GM19035 (cell line): ENCODE measurements around the gene SMURF2.
"Not testable (repeated sequence)": the region's sequence is repeated elsewhere in the genome, so short reads cannot be mapped to it uniquely, and the experiment has no call there.

Experiments
- ATAC-seq: cut with Tn5 transposase; IDR thresholded peaks from one replicate; pipeline ENCODE4 v1.9.1; 2021; ENCODE audit not compliant: unreplicated experiment

Gene SMURF2

DNA sequence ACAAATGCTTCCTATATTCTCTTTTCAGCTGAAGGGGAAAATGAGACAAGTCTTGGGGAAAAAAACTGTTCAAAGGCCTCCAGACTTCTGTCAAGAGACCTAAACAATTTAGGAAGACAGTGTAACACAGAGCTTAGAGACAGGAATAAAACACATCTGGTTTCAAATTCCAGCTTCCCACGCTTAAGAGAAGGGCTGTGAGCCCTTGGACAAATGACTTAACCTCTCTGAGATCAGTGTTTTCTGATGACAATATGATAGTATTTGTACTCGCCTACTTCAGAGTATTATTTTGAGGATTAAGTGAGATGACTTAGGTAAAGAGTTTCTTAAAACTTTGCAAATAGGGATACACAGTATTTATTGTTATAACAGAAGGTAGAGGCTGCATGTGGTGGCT is 29.5 kb downstream of the SMURF2 start:
- no peak for ATAC-seq

DNA sequence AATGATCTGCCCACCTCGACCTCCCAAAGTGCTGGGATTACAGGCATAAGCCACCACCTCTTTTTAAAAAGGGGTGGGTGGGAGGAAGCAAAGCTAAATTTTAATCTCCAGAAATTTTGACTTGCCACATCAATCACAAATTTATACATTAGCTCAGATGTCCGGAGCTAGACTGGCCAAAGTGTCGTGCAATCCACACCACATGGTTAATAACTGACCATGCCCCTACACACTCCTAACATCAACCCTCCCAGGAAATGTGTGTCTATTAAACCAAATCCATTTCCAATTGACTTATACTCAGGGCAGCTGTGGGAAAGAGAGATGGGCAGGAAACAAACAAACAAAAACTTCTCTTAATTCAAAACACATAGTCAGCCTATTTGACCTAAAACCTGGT is 29.9 kb downstream of the SMURF2 start:
- ATAC-seq, result no peak

DNA sequence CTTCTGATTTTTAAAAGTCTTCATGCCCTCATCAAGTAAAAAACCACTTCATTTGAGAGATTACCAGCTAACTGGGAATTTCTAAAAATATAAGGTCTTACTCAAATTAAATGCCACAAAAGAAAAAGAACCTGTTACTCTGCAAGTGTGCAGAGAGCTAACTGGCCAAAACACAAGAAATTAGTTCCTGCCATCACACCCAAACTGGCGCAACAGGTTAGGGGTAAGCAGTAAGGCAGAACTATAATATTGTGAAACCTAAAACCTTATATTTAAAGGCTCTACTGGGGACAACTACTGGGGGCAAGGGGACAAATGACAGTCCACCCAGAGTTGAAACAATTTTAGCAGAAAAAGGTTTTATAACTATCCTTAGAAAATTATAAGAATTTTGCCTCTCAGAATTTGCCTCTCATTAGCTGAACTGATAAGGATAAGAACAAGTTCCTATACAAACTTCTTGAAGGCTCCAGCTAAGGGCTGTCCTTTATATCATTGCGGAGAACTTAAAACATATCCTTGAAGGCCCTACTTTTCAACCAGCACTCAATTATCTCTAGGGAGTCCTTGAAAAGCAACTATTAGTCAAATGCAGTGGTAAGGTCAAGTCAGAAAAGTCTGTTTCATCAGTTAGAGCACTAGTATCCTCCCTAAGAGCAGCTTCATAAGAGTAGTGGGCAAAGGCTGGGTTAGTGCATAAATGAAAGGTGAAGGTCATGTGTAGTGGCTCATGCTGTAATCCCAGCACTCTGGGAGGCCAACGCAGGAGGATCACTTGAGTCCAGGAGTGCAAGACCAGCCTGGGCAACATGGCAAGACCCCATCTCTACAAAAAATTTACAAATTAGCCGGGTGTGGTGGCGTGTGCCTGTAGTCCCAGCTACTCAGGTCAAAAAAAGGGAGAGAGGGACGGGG is 31.5 kb downstream of the SMURF2 start:
- no peak for ATAC-seq

DNA sequence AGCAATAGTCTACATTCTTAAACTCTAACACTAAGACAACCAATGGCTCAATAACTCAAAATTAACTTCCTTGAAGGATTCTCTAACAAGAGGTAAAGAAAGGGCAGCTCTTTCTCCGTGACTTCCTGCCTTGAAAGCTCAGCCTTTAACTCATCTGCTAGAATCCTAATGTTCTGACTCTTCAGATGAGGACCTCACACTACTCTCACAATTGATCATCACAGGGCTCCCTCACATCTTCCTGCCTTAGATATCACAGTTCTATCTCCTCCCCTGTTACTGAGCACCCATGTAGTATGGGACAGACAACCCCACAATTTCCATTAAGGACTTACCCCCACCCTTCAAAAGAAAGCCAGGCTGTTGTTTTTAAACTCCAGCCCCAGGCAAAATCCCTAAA is 33.5 kb downstream of the SMURF2 start:
- ATAC-seq, result no peak

DNA sequence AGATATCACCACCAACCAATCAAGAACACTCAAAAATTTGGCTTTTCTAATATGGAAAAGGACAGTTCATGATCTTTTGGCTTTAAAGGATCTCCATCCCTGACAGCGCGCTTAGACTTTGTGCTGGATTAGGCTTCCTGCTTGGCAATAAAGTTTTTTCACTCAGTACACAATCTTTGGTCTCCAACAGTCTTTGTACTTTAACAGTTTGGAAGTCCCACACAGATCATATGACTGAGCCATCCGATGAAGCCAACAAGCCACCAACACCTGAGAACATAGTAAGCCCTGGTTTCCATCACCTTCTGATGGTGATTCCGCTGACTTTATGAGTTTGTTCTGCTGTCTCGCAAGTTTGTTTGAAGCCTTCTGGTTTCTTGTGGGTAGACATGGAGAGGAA is 34.3 kb downstream of the SMURF2 start:
- ATAC-seq, result no peak

DNA sequence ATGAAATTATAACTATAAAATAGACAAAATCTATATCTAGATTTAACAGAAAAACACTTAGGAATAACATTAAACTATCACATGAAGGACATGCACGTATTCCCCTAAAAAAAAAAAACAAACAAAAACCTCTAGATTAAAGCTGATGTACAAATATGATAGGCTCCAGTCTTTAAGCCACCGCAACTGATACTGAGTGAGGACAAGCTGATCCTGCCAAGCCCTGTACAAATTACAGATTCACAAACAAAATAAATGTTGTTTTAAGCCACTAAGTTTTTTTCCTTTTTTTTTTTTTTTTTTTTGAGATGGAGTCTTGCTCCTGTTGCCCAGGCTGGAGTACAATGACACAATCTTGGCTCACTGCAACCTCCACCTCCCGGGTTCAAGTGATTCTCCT is 35.3 kb downstream of the SMURF2 start:
- no peak for ATAC-seq

DNA sequence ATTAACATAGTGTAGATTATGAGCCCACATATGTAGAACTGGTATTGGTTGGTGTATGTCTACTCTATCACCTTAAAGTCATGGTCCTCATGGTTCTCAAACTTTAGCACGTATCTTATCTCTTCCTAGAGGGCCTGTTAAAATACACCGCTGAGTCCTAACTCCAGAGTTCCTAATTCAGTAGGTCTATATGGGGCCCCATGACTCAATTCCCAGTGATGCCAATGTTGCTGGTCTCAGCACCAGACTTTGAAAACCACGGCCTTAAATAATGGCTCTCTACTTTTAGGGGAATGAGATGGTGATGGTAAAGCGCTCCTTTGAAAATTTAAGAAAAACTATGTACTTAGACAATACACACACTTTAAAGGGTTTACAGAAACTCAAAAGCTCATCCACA is 36.6 kb downstream of the SMURF2 start:
- ATAC-seq, result no peak

DNA sequence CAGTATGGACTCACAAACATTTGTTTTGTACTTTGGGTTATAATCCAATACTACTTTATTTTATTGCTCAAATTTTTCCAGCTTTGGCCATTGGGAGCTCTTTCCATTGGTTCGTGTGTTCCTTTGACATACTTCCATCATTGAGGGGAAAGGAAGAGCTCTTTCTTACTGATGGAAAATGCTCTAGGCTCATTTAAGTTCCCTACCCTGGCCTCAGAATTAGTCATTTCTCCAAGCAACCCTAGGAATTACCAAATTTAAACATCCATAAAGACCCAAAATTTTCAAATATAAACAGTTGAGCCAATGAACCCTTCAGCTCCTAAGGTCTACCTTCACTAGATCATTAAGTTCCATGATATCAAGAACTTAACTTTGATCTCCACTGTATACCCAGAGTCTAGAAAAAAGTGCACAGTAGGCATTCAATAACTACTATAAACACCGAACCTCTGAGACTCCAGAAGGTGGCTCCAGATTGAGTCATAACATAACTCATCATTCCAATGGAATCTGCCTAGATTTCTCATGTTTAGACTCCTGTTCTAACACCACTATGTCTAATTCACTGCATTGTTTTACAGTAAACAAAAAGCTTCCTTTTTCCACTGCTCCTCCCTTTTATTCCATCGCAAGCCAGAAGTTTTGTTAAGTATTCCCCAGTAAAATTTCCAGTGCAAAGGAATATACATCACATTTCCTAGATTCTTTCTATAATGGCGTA is 39.0 kb downstream of the SMURF2 start:
- ATAC-seq, result no peak

DNA sequence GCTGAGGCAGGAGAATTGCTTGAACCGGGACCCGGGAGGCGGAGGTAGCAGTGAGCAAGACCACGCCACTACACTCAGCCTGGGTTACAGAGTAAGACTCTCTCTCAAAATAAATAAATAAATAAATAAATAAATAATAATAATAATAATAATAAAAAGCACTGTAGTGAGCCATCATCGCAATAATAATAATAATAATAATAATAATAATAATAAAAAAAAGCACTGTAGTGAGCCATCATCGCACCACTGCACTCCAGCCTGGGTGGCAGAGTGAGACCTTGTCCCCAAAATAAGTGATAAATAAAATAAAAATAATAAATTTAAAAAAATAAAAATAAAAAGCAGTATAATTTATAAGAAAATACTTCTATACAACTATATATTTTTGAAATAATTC is 40.3 kb downstream of the SMURF2 start:
- ATAC-seq, result no peak

DNA sequence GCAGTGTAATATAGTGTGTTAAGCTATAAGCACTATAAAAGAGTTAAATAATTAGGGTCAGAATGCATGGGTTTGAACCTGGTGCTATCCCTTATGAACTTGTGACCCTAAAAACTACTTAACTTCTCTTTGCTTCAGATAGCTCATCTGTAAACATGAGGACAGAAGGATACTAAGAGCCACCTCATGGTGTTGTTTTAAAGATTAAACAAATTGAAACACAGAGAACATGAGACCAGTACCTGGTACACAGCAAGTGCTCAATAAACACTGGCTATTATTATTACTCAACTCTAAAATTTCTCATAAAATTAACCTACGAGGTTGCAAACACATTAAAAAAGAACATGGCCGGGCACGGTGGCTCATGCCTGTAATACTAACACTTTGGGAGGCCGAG is 43.3 kb downstream of the SMURF2 start:
- no peak for ATAC-seq

DNA sequence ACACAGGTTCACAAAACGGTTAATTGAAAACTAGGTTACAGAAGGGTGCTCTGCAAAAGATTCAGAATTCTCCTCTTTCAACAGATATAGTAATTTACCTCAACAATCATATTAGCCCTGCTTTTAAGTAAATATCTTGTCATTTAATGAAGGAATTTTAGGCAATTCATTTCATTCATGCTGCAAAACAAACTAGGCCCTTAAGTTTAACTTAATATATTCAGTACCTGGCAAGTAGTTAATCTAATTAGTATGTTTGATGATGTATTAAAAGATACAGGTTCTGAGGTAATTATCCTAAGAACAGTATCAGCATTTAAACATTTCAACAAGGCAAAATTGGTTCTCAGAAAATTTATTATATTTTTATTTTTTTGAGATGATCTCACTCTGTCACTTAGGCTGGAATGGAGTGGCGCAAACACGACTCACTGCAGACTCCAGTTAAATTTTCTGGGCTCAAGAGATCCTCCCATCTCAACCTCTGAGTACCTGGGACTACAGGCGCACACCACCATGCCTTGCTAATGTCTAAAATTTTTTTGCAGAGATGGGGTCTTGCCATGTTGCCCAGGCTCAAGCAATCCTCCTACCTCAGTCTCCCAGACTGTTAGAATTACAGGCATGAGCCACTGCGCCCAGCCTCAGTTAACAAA is 44.9 kb downstream of the SMURF2 start:
- ATAC-seq, result no peak

DNA sequence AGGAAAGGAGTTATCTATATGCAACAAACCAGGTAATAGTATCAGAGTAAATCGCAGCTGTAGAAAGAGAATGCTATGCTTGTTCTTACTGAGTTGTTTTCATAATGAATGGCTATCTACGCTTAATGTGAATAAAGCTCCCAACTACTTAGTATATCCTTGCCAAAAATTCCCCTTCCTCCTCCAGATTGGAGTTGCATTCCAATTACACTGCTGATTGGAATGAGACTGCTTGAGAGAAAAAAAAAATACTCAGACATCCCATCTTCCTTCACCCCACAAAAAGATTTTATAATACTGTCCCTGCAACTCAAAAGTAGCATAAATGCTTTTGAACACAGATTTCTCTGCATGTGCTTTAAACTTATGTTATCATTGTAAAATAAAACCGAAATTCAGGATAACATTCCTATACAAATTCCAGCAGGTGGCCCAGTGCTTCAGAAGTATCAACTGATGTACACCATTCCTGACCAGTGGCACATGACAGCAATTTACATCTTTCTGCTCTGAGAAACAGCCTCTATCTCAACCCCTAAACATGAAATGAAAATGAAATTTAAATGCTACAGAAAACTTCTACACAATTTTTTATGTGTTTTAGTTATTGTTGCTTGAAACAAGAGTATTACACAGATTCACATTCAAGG is 47.0 kb downstream of the SMURF2 start:
- no peak for ATAC-seq

DNA sequence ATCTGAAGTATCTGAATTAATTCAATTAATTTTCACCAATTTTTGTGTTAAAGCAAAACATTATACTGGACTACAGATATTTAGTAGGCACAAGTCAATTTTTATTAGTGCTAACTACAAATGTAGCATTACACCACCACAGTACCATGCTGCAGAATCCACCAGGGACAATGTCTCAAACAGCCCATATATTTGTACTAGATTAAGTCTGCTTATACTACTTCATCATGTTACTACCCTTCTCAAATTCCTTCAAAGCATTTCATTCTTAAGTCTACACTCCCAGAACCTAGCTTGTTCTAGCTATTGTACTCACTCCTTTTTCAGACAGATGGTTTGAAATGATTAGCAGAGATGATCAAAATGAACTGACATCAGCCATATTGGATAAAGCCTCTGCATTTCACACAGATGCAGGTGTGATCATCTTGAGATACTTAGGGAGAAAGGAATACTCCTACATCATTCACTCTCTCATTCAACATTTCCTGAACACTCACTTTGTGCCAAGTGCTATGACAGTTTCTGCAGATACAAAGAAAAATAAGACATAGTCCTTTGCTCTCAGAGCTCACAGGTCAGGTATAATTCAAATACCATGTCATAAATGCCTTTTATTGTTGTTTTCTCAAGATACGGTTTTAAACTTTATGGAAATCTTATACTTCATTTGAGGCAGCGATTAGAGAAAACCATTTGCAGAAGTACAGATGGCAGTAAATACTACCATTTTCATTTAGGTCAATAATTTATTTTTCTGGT is 47.7 kb downstream of the SMURF2 start:
- ATAC-seq, result no peak

DNA sequence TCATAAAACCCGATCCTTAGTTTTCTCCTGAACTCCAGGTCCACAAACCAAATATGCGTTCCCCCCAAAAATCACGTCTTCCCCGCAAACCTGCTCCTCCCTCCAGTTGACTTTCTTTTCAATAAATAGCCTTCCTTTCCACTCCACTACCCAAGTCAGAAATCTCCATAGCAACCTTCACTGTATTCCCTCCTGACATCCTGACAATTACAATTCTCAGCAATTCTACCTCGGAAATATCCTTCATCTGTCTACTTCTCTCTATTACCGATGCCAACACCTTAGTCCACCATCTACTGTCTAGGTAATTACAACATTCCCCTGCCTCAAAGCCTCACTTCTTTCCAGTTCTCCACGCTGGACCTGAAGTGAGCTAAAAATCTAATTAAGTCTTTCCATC is 50.7 kb downstream of the SMURF2 start:
- ATAC-seq, result no peak

DNA sequence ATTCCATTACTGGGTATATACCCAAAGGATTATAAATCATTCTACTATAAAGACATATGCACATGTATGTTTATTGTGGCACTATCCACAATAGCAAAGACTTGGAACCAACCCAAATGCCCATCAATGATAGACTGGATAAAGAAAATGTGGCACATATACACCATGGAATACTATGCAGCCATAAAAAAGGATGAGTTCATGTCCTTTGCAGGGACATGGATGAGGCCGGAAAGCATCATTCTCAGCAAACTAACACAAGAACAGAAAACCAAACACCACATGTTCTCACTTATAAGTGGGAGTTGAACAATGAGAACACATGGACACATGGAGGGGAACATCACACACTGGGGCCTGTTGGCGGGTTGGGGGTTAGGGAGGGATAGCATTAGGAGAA is 51.9 kb downstream of the SMURF2 start:
- ATAC-seq, result not testable (repeated sequence)

DNA sequence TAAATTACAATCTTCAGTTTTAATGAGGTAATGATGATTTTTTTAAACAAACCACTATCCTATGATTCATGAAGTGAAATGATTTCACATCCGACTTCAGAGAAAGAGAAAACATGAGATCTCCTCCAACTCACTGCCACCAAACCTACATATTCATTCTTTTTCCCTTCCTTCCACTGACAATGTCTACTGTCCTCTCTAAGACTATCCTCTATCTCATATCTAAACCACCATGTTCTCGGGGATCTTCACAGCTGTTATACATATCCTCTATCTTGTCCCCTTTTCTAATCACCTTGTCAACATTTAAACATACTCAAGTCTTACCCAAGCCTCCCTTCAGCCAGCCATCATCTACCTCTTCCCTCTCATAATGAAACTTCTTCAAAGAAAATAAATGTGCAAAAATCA is 53.5 kb downstream of the SMURF2 start:
- no peak for ATAC-seq

DNA sequence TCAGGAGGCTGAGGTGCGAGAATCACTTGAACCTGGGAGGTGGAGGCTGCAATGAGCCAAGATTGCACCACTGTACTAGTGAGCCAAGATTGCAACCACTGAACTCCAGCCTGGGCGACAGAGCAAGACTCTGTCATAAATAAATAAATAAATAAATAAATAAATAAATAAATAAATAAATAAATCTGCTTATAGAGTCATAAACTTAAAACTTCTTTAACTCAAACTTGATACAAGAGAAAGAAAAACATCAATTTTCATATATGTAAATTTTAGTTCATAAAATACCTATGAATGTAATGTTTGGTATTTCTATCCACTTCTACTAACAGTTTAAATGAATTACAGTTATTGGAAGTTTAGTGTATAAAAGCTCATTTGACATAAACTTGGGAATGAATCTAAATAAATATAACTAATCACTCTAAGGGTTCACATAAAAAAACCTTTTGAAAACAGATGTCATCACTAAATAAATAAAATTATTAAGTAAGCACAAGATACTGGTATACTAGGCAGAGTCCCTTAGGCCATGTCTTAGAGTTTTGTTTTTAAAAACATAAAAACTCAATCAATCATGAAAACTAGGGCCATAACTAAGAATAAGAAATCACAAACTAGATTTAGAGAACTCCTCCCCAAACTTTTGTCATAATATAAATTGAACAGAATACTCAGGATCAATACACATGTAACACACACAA is 54.1 kb downstream of the SMURF2 start:
- no peak for ATAC-seq

DNA sequence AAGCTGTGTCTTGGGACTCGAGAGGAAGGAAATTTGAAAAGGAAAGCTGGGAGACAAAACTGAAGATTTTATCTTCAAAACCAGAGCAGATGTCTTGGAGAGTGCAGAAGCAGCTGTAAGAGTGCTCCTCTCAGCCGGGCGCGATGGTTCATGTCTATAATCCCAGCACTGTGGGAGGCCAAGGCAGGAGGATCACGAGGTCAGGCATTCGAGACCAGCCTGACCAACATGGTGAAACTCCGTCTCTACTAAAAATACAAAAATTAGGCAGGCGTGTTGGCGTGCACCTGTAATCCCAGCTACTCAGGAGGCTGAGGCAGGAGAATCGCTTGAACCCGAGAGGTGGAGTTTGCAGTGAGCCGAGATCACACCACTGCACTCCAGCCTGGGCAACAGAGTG is 57.6 kb downstream of the SMURF2 start:
- not testable (repeated sequence) for ATAC-seq

DNA sequence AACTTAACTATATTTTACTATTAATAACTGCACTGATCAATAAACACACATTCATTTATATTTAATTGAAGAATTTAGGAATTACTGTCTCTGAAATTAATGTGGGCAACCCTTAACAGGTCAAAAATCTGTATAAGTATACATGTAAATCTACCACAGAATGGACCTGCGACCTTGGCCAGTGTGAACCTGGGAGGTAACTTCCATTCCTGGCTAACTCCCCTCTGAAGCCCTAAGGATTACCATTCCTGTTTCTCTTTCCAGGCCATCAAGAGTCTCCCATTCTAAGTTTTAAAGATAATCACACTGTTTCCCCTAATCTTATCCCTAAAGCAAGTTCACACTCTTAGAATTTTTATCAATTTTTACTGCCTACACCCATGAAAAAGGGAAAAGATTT is 58.1 kb downstream of the SMURF2 start:
- ATAC-seq, result no peak

DNA sequence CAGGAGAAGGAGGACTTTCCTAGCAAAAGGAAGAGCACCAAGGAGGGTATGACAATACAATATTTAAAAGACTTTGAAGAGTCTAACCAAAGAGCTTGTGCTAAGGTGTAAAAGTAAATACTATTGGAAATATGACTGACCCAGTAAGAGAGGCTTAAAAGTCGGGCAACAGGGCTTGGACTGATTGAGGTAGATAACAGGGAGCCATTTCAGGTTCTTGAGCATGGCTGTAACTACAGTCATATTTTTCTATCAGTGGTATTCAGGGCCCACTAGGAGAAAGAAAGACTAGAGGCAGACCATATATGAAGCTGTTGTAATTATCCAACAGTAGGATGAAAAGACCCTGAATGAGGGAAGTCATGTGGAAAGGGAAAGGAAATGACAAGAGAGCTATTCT is 62.3 kb downstream of the SMURF2 start:
- ATAC-seq, result no peak
